K562 (cell line): ENCODE measurements around the gene ALDH7A1. TPM values are rescaled to one million over a fixed set of nuclear protein-coding genes. Genes with fewer than 3 reads are reported as not detected.
A peak's percentile ranks its signal among the peaks of the same experiment; 100 is the strongest.

Experiments
- ATF2 ChIP-seq: sonication (generic); formaldehyde crosslinking; IDR thresholded peaks from 2 replicates; pipeline ENCODE4 v1.8.1; 2022; ENCODE audit warnings: missing genetic modification reagents
- CREB5 ChIP-seq: fragments of 250-450 bp; sonication (Bioruptor Pico); IDR thresholded peaks from 2 replicates; pipeline ENCODE4 v1.5.0; 2020; ENCODE audit warnings: mild to moderate bottlenecking
- FOXA3 ChIP-seq, 2 experiments: fragments of 450-650 bp in 1 of 2; sonication (generic) in 1 of 2; formaldehyde crosslinking; IDR thresholded peaks in 1 of 2; conservative IDR thresholded peaks in 1 of 2; 2 replicates each; pipeline versions ENCODE4 v1.4.0 to v1.8.0; 2020 to 2022; ENCODE audit warnings: mild to moderate bottlenecking in 2 of 2, missing genetic modification reagents in 1 of 2
- GMEB1 ChIP-seq: fragments of 250-450 bp; sonication (Bioruptor Pico); IDR thresholded peaks from 2 replicates; pipeline ENCODE4 v1.4.0; 2020; ENCODE audit warnings: mild to moderate bottlenecking
- HOMEZ ChIP-seq: fragments of 250-450 bp; sonication (Bioruptor Pico); IDR thresholded peaks from 2 replicates; pipeline ENCODE4 v1.4.0; 2020; ENCODE audit warnings: mild to moderate bottlenecking, moderate library complexity
- IFI16 ChIP-seq: fragments of 250-450 bp; sonication (Bioruptor Pico); IDR thresholded peaks from 2 replicates; pipeline ENCODE4 v2.1.2; 2022; ENCODE audit warnings: mild to moderate bottlenecking, inconsistent platforms
- MAFF ChIP-seq: IDR thresholded peaks from 2 replicates; pipeline ENCODE4 v1.6.1; 2012; ENCODE audit warnings: low read length, improper control_type of control experiment
- MIER1 ChIP-seq: fragments of 450-650 bp; IDR thresholded peaks from 2 replicates; pipeline ENCODE4 v1.6.1; 2016; ENCODE audit warnings: antibody characterized with exemption, mild to moderate bottlenecking, low read depth
- SAP30 ChIP-seq: fragments of 200-600 bp; sonication (generic); IDR thresholded peaks from 2 replicates; pipeline ENCODE4 v1.6.1; 2012; ENCODE audit warnings: borderline replicate concordance, low read depth, mild to moderate bottlenecking, moderate library complexity, low read length, control low read depth, inconsistent platforms; ENCODE audit not compliant: insufficient read depth, poor library complexity, severe bottlenecking
- SRSF1 ChIP-seq: fragments of 200-400 bp; formaldehyde crosslinking; IDR thresholded peaks from 2 replicates; pipeline ENCODE4 v1.6.1; 2017; ENCODE audit warnings: mild to moderate bottlenecking, low read depth, low read length, moderate library complexity
- TFAP4 ChIP-seq: sonication (generic); formaldehyde crosslinking; IDR thresholded peaks from 2 replicates; pipeline ENCODE4 v1.8.0; 2022; ENCODE audit warnings: missing genetic modification reagents, mild to moderate bottlenecking, moderate library complexity, borderline replicate concordance
- USF1 ChIP-seq: sonication (generic); formaldehyde crosslinking; IDR thresholded peaks from 2 replicates; pipeline ENCODE4 v1.9.0; 2022; ENCODE audit warnings: mild to moderate bottlenecking, missing genetic modification reagents
- ZBTB34 ChIP-seq: fragments of 250-450 bp; sonication (Bioruptor Pico); IDR thresholded peaks from 2 replicates; pipeline ENCODE4 v1.8.0; 2021; ENCODE audit warnings: mild to moderate bottlenecking, moderate library complexity
- ZKSCAN1 ChIP-seq: fragments of 150-350 bp; IDR thresholded peaks from 2 replicates; pipeline ENCODE4 v1.6.1; 2016; ENCODE audit warnings: low read depth, low read length
- ZNF408 ChIP-seq: fragments of 250-450 bp; sonication (Bioruptor Pico); IDR thresholded peaks from 2 replicates; pipeline ENCODE4 v1.4.0; 2020; ENCODE audit warnings: low read depth, mild to moderate bottlenecking, moderate library complexity
- ZNF785 ChIP-seq: fragments of 250-450 bp; sonication (Bioruptor Pico); IDR thresholded peaks from 2 replicates; pipeline ENCODE4 v1.4.0; 2020; ENCODE audit warnings: mild to moderate bottlenecking
- polyA plus RNA-seq, 8 experiments: library from polyadenylated mRNA; depleted of rRNA in 4 of 8; stranded (reverse) in 5 of 8; unstranded in 3 of 8; fragments of >200 nt; fragmentation: Nextera tagmentation in 2 of 8; fragmentation: Illumina TruSeq in 1 of 8; extraction: Ambion mirVana in 2 of 8; extraction: Trizol in 1 of 8; gene quantifications; 2 replicates each; pipeline versions ENCODE4 v1.2.1 to v1.2.3, GENCODE V29; 2011 to 2014; ENCODE audit warnings: inconsistent platforms in 1 of 8, missing spikeins in 1 of 8
- total RNA-seq, 7 experiments: library from RNA; depleted of rRNA in 6 of 7; stranded (reverse); fragments of >200 nt in 6 of 7; fragmentation: Illumina TruSeq in 2 of 7; extraction: Trizol in 2 of 7; gene quantifications; 2 replicates each; pipeline versions ENCODE4 v1.2.1 to v1.2.3, GENCODE V29; 2011 to 2021; ENCODE audit warnings: low replicate concordance in 1 of 7

Gene ALDH7A1
- total and polyA plus RNA-seq, 9 of the 15 experiments (the other 6 are each of a cell fraction or from before 2014, with no cell fraction given) = 0.04 to 0.49 TPM; not detected in 7

GRCh38 chr5:126514558-126515141 lies 80.4 kb downstream of the ALDH7A1 start (continued):
- TF ChIP-seq CREB5 (CRISPR knock-in tag) (no peak), IFI16 (no peak), MIER1 (peak; percentile 61; the same call in 1 of the 2 replicates), ZBTB34 (CRISPR knock-in tag) (no peak), HOMEZ (CRISPR knock-in tag) (no peak), TFAP4 (CRISPR knock-in tag) (peak; percentile 71; the same call in 1 of the 2 replicates), GMEB1 (CRISPR knock-in tag) (no peak), ZNF408 (CRISPR knock-in tag) (no peak), SAP30 (no peak), ATF2 (no peak), USF1 (CRISPR knock-in tag) (no peak), ZNF785 (CRISPR knock-in tag) (no peak), SRSF1 (no peak), FOXA3 (CRISPR knock-in tag; conservative IDR thresholded peaks at IDR 0.05 in 1 of 2, IDR thresholded peaks at IDR 0.05 in 1 of 2) (peak in 1 of 2 experiments; percentile 59; a peak in 1 of 4 replicates), ZKSCAN1 (peak; percentile 57; the same call in 1 of the 2 replicates), MAFF (no peak)
